ENCODE measurements around the gene CYP11A1. TPM values are rescaled to one million over a fixed set of nuclear protein-coding genes. Genes with fewer than 3 reads are reported as not detected.

CYP11A1 gene
- total RNA-seq, 4 donors from 2014 or later: 0.47 to 1.4 (median 0.53) TPM; not detected in 1

- Histone ChIP-seq H3K36me3 (no peaks in the 10 kb centered on the region), H3K27ac (no peak overlapping the region), H3K4me1 (peaks cover 26% of the 10 kb centered on the region), H3K9me3 (no peaks in the 10 kb centered on the region), H3K4me3 (no peak overlapping the region), H3K27me3 (no peaks in the 10 kb centered on the region)
- DNase-seq (ENCODE audit: low spot score in 2 of 2): peak in 1 of 2 donors; percentile 51
- WGBS: 67% methylated on average over 15 of the region's 15 CpGs
- no peak for TF ChIP-seq POLR2A (IDR thresholded peaks at IDR 0.05)
- no peak for TF ChIP-seq CTCF (IDR thresholded peaks at IDR 0.05)
- TF ChIP-seq POLR2AphosphoS5 (IDR thresholded peaks at IDR 0.05): no peak
- TF ChIP-seq EP300 (IDR thresholded peaks at IDR 0.05): no peak
These were observed 10.7 kb upstream of the CYP11A1 start for GRCh38 chr15:74377831-74378766.

DNA sequence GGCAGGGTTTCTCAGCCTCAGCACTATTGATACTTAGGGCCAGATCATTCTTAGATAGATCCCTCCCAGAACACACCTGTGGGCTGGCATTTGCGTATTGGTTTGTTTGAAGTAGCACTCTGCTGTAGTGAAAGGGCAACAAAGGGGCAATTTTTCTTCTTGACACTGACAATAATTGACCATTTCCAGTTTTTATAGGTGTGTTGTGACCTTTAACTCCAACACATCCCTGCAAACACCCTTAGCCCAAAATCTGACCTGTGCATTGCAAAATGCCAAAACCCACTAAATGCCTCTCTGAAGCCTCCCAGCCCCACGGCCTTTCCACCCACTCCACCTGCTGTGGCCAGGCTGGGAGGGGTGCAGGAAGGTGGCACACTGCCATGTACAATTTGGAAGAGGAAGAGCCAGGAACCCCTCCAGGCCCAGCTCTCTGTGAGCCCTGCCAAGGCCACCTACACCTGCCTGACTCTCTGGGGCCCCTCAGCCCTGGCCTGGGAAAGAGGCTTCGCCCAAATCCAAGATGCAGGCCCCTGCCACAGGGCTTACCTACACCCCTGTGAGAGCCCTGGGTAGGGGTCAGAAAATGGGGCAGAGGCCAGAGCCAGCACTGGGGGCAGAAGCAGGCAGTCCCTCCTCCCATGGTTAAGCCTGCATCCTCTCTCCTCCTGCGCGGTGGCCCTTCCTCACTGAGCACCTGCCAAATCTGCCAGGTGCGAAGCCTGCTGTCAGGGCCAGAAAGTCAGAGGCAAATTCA, 9.6 kb upstream of the CYP11A1 start:
- H3K27me3 ChIP-seq: no peaks in the 10 kb centered on the region
- TF ChIP-seq POLR2AphosphoS5 (IDR thresholded peaks at IDR 0.05) (no peak), EP300 (IDR thresholded peaks at IDR 0.05) (no peak), CTCF (IDR thresholded peaks at IDR 0.05) (no peak), POLR2A (IDR thresholded peaks at IDR 0.05) (no peak)
- no peak overlapping the region for H3K4me3 ChIP-seq
- no peak overlapping the region for H3K27ac ChIP-seq
- no peaks in the 10 kb centered on the region for H3K9me3 ChIP-seq
- H3K36me3 ChIP-seq: no peaks in the 10 kb centered on the region
- peaks cover 19% of the 10 kb centered on the region for H3K4me1 ChIP-seq
- WGBS: 81% methylated on average over 6 of the region's 6 CpGs
- peak in 1 of 2 donors; percentile 47 for DNase-seq (ENCODE audit: low spot score in 2 of 2)

- Histone ChIP-seq H3K27ac (no peak overlapping the region), H3K4me1 (peaks cover 19% of the 10 kb centered on the region), H3K4me3 (no peak overlapping the region), H3K9me3 (no peaks in the 10 kb centered on the region), H3K36me3 (no peaks in the 10 kb centered on the region), H3K27me3 (no peaks in the 10 kb centered on the region)
- TF ChIP-seq EP300 (IDR thresholded peaks at IDR 0.05) (no peak), POLR2A (IDR thresholded peaks at IDR 0.05) (no peak)
- peak in 1 of 2 donors; percentile 44 for DNase-seq (ENCODE audit: low spot score in 2 of 2)
- WGBS: 38% methylated on average over 1 of the region's 1 CpG
These were observed 8.8 kb upstream of the CYP11A1 start for GRCh38 chr15:74376226-74376625.

GRCh38 chr15:74375303-74375693, 7.9 kb upstream of the CYP11A1 start:
- TF ChIP-seq EP300 (IDR thresholded peaks at IDR 0.05): no peak
- peak; percentile 70 to 89 for TF ChIP-seq CTCF (IDR thresholded peaks at IDR 0.05)
- H3K36me3 ChIP-seq: no peaks in the 10 kb centered on the region
- H3K27ac ChIP-seq: no peak overlapping the region
- peak; percentile 85 to 92 for DNase-seq (ENCODE audit: low spot score in 2 of 2)
- no peak overlapping the region for H3K4me3 ChIP-seq
- H3K4me1 ChIP-seq: peaks cover 19% of the 10 kb centered on the region
- no peaks in the 10 kb centered on the region for H3K9me3 ChIP-seq
- 15% methylated on average over 9 of the region's 9 CpGs for WGBS
- no peaks in the 10 kb centered on the region for H3K27me3 ChIP-seq

DNA sequence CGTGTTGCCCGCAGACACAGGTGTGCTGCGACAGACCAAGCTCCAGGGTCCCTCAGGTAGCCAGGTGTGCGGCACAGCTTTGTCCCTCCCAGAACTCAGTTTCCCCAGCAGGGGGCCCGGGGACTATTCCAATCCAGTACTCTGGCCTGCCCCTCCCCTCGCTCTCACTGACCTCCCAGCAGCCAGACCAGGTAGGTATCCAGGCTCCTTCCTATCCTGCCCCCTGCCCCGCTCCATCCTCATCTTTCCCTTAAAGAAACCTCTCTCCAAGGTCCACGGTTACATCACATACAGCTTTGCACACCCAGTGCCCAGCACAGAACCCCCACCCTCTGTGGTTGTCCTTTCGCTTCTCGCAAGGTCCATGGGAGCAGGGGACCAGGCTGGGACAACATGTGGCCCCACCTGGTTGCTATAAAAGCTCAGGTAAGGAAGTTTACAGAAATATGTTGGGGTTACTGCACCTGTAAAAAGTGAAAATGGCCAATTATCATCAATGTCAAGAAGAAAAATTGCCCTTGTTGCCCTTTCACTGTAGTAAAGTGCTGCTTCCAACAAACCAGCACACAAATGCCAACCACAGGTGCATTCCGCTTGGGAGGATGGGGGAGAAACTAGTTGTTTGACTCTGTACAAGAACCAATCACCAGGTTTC, 7.3 kb upstream of the CYP11A1 start:
- no peak overlapping the region for H3K27ac ChIP-seq
- H3K4me3 ChIP-seq: peak overlapping the region; percentile 72
- WGBS: 20% methylated on average over 11 of the region's 11 CpGs
- TF ChIP-seq POLR2A (IDR thresholded peaks at IDR 0.05): no peak
- TF ChIP-seq EP300 (IDR thresholded peaks at IDR 0.05): no peak
- no peak for TF ChIP-seq POLR2AphosphoS5 (IDR thresholded peaks at IDR 0.05)
- no peak for TF ChIP-seq CTCF (IDR thresholded peaks at IDR 0.05)
- no peaks in the 10 kb centered on the region for H3K9me3 ChIP-seq
- no peak for DNase-seq (ENCODE audit: low spot score in 2 of 2)
- H3K27me3 ChIP-seq: no peaks in the 10 kb centered on the region
- peaks cover 19% of the 10 kb centered on the region for H3K4me1 ChIP-seq
- H3K36me3 ChIP-seq: no peaks in the 10 kb centered on the region

All from suprapubic skin (tissue), 4 donors.